H1 (cell line): Measurements from ENCODE around the gene VRK3. TPM values are rescaled to one million over a fixed set of nuclear protein-coding genes. Genes with fewer than 3 reads are reported as not detected.

Experiments
- ATF2 ChIP-seq: IDR thresholded peaks from 2 replicates; pipeline ENCODE4 v1.6.1; 2012; ENCODE audit warnings: low read length, inconsistent platforms
- BRCA1 ChIP-seq: IDR thresholded peaks from 2 replicates; pipeline ENCODE4 v1.6.1; 2012; ENCODE audit warnings: low read depth, low read length, improper control_type of control experiment
- CREB1 ChIP-seq: IDR thresholded peaks from 2 replicates; pipeline ENCODE4 v1.6.1; 2012; ENCODE audit warnings: inconsistent platforms
- CTBP2 ChIP-seq: IDR thresholded peaks from 2 replicates; pipeline ENCODE4 v1.7.0; 2011; ENCODE audit warnings: borderline replicate concordance, mild to moderate bottlenecking, moderate library complexity, mixed read lengths, low read length; ENCODE audit not compliant: insufficient read depth, insufficient read length
- EZH2 ChIP-seq: fragments of 200-600 bp; sonication (generic); IDR thresholded peaks from 2 replicates; pipeline ENCODE4 v1.7.1; 2012; ENCODE audit warnings: low read depth, mild to moderate bottlenecking, moderate library complexity, low read length, inconsistent platforms; ENCODE audit not compliant: severe bottlenecking
- GTF2F1 ChIP-seq: IDR thresholded peaks from 2 replicates; pipeline ENCODE4 v1.6.1; 2012; ENCODE audit warnings: low read depth, low read length, improper control_type of control experiment, borderline replicate concordance
- HDAC2 ChIP-seq, 2 experiments: fragments of 300-600 bp in 1 of 2; sonication (generic) in 1 of 2; IDR thresholded peaks; 2 replicates each; pipeline ENCODE4 v1.6.1; 2011 to 2012; ENCODE audit warnings: low read depth in 2 of 2, low read length in 2 of 2, mild to moderate bottlenecking in 2 of 2, moderate library complexity in 2 of 2, borderline replicate concordance in 1 of 2, inconsistent platforms in 1 of 2
- KDM1A ChIP-seq: fragments of 200-600, 300-600 bp; sonication (generic); IDR thresholded peaks from 2 replicates; pipeline ENCODE4 v1.7.1; 2016; ENCODE audit warnings: mild to moderate bottlenecking, low read length, borderline replicate concordance
- NANOG ChIP-seq: IDR thresholded peaks from 2 replicates; pipeline ENCODE4 v1.6.1; 2011; ENCODE audit warnings: low read length, low read depth, mild to moderate bottlenecking, inconsistent platforms; ENCODE audit not compliant: insufficient read depth, poor library complexity, severe bottlenecking
- PHF8 ChIP-seq: fragments of 200-600 bp; sonication (generic); conservative IDR thresholded peaks from 2 replicates; pipeline ENCODE4 v1.7.1; 2012; ENCODE audit warnings: low read depth, mild to moderate bottlenecking, inconsistent platforms, low read length, moderate library complexity
- POU5F1 ChIP-seq: IDR thresholded peaks from 2 replicates; pipeline ENCODE4 v1.6.1; 2011; ENCODE audit warnings: low read depth, mild to moderate bottlenecking, low read length, moderate library complexity
- RAD21 ChIP-seq, 2 experiments: IDR thresholded peaks in 1 of 2; conservative IDR thresholded peaks in 1 of 2; 2 replicates each; pipeline ENCODE4 v1.6.1; 2011; ENCODE audit warnings: low read depth in 2 of 2, low read length in 2 of 2, improper control_type of control experiment in 1 of 2, inconsistent platforms in 1 of 2, mild to moderate bottlenecking in 1 of 2, moderate library complexity in 1 of 2
- RBBP5 ChIP-seq: IDR thresholded peaks from 2 replicates; pipeline ENCODE4 v1.7.1; 2012; ENCODE audit warnings: low read depth, mild to moderate bottlenecking, inconsistent platforms, low read length, moderate library complexity, borderline replicate concordance
- SAP30 ChIP-seq: fragments of 300-600 bp; sonication (generic); IDR thresholded peaks from 2 replicates; pipeline ENCODE4 v1.7.1; 2012; ENCODE audit warnings: low read length, moderate library complexity, mild to moderate bottlenecking, inconsistent platforms; ENCODE audit not compliant: insufficient read depth, insufficient replicate concordance
- SP1 ChIP-seq: IDR thresholded peaks from 2 replicates; pipeline ENCODE4 v1.6.1; 2011; ENCODE audit warnings: low read depth, low read length
- SP2 ChIP-seq: IDR thresholded peaks from 2 replicates; pipeline ENCODE4 v1.6.1; 2012; ENCODE audit warnings: mild to moderate bottlenecking, low read length, inconsistent platforms
- SP4 ChIP-seq: IDR thresholded peaks from 2 replicates; pipeline ENCODE4 v1.6.1; 2012; ENCODE audit warnings: low read length, inconsistent platforms
- TAF7 ChIP-seq: optimal IDR thresholded peaks from 2 replicates; pipeline ENCODE3; 2011; ENCODE audit warnings: low read depth, mild to moderate bottlenecking, inconsistent platforms, low read length, moderate library complexity, borderline replicate concordance
- TEAD4 ChIP-seq: IDR thresholded peaks from 2 replicates; pipeline ENCODE4 v1.6.1; 2012; ENCODE audit warnings: low read depth, low read length, inconsistent platforms, mixed read lengths
- USF2 ChIP-seq: IDR thresholded peaks from 2 replicates; pipeline ENCODE4 v1.6.1; 2011; ENCODE audit warnings: low read length, improper control_type of control experiment
- YY1 ChIP-seq: IDR thresholded peaks from 2 replicates; pipeline ENCODE4 v1.6.1; 2011; ENCODE audit warnings: low read depth, mild to moderate bottlenecking, low read length
- polyA plus RNA-seq, 7 experiments: library from polyadenylated mRNA; depleted of rRNA in 3 of 7; stranded (reverse) in 5 of 7; unstranded in 2 of 7; fragments of >200 nt in 5 of 7; fragments of 200-250 nt in 2 of 7; gene quantifications; 1 replicate in 5 of 7; 2 replicates in 1 of 7; 4 replicates in 1 of 7; pipeline versions ENCODE4 v1.2.1 to v1.2.3, GENCODE V29; 2011 to 2013; ENCODE audit warnings: missing spikeins in 2 of 7, mixed read lengths in 2 of 7
- total RNA-seq: library from RNA; stranded (reverse); fragmentation: NEBNext Ultra II Directional; extraction: Animal tissue kit (Norgen Biotek cat#: 25700); gene quantifications from 2 replicates; pipeline ENCODE4 v1.2.1, GENCODE V29; 2021

VRK3 gene
- total and polyA plus RNA-seq, 2 of the 8 experiments (the other 6 are each of a cell fraction or from before 2014, with no cell fraction given) = 21.3 to 36.1 TPM

GRCh38 chr19:49987159-49987698 is 37.9 kb downstream of the VRK3 start (continued):
- TF ChIP-seq SAP30 = peak; percentile 100
- peak; percentile 77 for TF ChIP-seq CREB1
- TF ChIP-seq CTBP2 = peak; percentile 74
- TF ChIP-seq SP1 = peak; percentile 68; the same call in 1 of the 2 replicates
- TF ChIP-seq TEAD4 = peak; percentile 54
- no peak for TF ChIP-seq EZH2
- no peak for TF ChIP-seq PHF8
- peak; percentile 94 for TF ChIP-seq SP4
- TF ChIP-seq ATF2 = peak; percentile 96
- TF ChIP-seq HDAC2 (IDR thresholded peaks at IDR 0.05; ENCODE audit: borderline replicate concordance in 1 of 2, low read depth in 2 of 2, low read length in 2 of 2) = peak; percentile 100
- peak; percentile 8; the same call in 1 of the 2 replicates for TF ChIP-seq KDM1A
- TF ChIP-seq POU5F1 = no peak
- TF ChIP-seq RAD21 (IDR thresholded peaks at IDR 0.05 in 1 of 2, conservative IDR thresholded peaks at IDR 0.05 in 1 of 2; ENCODE audit: low read depth in 2 of 2, low read length in 2 of 2) = peak in 1 of 2 experiments; percentile 28; a peak in 1 of 4 replicates
- peak; percentile 99 for TF ChIP-seq TAF7
- no peak for TF ChIP-seq RBBP5
- no peak for TF ChIP-seq SP2
- TF ChIP-seq USF2 = no peak
- peak; percentile 40 for TF ChIP-seq NANOG
- no peak for TF ChIP-seq BRCA1
- TF ChIP-seq GTF2F1 = no peak
- TF ChIP-seq YY1 = peak; percentile 72; the same call in 1 of the 2 replicates
